ENCODE data around the gene OTOF. TPM values are rescaled to one million over a fixed set of nuclear protein-coding genes. Genes with fewer than 3 reads are reported as not detected.

The OTOF gene
- total RNA-seq, 1 donor from 2014 or later = 5.2 TPM

GRCh38 chr2:26423750-26424149 lies 54.2 kb downstream of the OTOF start:
- Histone ChIP-seq H3K36me3 (ENCODE audit: control insufficient read depth in 3 of 3, insufficient read depth in 3 of 3, low read length in 3 of 3) (no peaks in the 10 kb centered on the region), H3K4me3 (ENCODE audit: low read length in 3 of 3) (no peak overlapping the region), H3K9me3 (ENCODE audit: control insufficient read depth in 3 of 3, low read length in 3 of 3) (no peaks in the 10 kb centered on the region), H3K27me3 (ENCODE audit: control insufficient read depth in 3 of 3, insufficient read depth in 3 of 3, low read length in 3 of 3) (no peaks in the 10 kb centered on the region), H3K9ac (ENCODE audit: low read depth in 1 of 3, low read length in 3 of 3) (no peak overlapping the region), H3K27ac (ENCODE audit: low read depth, low read length) (no peak overlapping the region), H3K4me1 (ENCODE audit: control insufficient read depth in 3 of 3, insufficient read depth in 3 of 3, low read length in 3 of 3) (no peaks in the 10 kb centered on the region)

GRCh38 chr2:26422947-26423629 lies 54.8 kb downstream of the OTOF start:
- Histone ChIP-seq H3K27me3 (ENCODE audit: control insufficient read depth in 3 of 3, insufficient read depth in 3 of 3, low read length in 3 of 3) (peaks cover 0 to under 1% (median 0%) of the 10 kb centered on the region in 3 donors), H3K4me3 (ENCODE audit: low read length in 3 of 3) (no peak overlapping the region), H3K36me3 (ENCODE audit: control insufficient read depth in 3 of 3, insufficient read depth in 3 of 3, low read length in 3 of 3) (no peaks in the 10 kb centered on the region), H3K9ac (ENCODE audit: low read depth in 1 of 3, low read length in 3 of 3) (no peak overlapping the region), H3K9me3 (ENCODE audit: control insufficient read depth in 3 of 3, low read length in 3 of 3) (no peaks in the 10 kb centered on the region), H3K4me1 (ENCODE audit: control insufficient read depth in 3 of 3, insufficient read depth in 3 of 3, low read length in 3 of 3) (no peaks in the 10 kb centered on the region), H3K27ac (ENCODE audit: low read depth, low read length) (no peak overlapping the region)

- Histone ChIP-seq H3K27me3 (ENCODE audit: control insufficient read depth in 3 of 3, insufficient read depth in 3 of 3, low read length in 3 of 3) (peaks cover 0 to 2% (median 0%) of the 10 kb centered on the region in 3 donors), H3K9me3 (ENCODE audit: control insufficient read depth in 3 of 3, low read length in 3 of 3) (no peaks in the 10 kb centered on the region), H3K27ac (ENCODE audit: low read depth, low read length) (no peak overlapping the region), H3K4me3 (ENCODE audit: low read length in 3 of 3) (no peak overlapping the region), H3K4me1 (ENCODE audit: control insufficient read depth in 3 of 3, insufficient read depth in 3 of 3, low read length in 3 of 3) (no peaks in the 10 kb centered on the region), H3K36me3 (ENCODE audit: control insufficient read depth in 3 of 3, insufficient read depth in 3 of 3, low read length in 3 of 3) (no peaks in the 10 kb centered on the region), H3K9ac (ENCODE audit: low read depth in 1 of 3, low read length in 3 of 3) (no peak overlapping the region)
These were observed 56.0 kb downstream of the OTOF start for GRCh38 chr2:26421961-26422360.

DNA sequence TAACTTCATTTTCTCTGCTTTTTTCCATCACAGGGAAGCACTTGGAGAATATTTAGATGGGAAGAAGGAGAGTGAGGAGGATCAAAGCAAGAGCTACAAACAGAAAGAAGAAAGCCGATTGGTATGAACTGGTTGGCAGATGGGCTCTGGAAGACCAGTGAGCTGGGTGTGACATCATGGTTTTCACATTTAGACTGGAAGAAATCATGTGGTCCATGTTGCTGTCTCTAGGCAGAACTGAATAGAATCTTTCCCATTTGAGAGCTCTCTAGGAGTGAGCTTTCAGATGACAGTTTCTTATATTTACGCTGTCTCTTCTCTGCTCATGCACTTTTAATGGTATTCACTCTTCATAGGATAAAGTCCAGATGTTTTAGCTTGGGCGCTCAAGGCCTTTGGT lies 63.6 kb downstream of the OTOF start:
- H3K4me3 ChIP-seq (ENCODE audit: low read length in 3 of 3) = no peak overlapping the region
- H3K36me3 ChIP-seq (ENCODE audit: control insufficient read depth in 3 of 3, insufficient read depth in 3 of 3, low read length in 3 of 3) = no peaks in the 10 kb centered on the region
- H3K27me3 ChIP-seq (ENCODE audit: control insufficient read depth in 3 of 3, insufficient read depth in 3 of 3, low read length in 3 of 3) = peaks cover 0 to 2% (median 0%) of the 10 kb centered on the region in 3 donors
- no peak overlapping the region for H3K9ac ChIP-seq (ENCODE audit: low read depth in 1 of 3, low read length in 3 of 3)
- H3K4me1 ChIP-seq (ENCODE audit: control insufficient read depth in 3 of 3, insufficient read depth in 3 of 3, low read length in 3 of 3) = no peaks in the 10 kb centered on the region
- no peaks in the 10 kb centered on the region for H3K9me3 ChIP-seq (ENCODE audit: control insufficient read depth in 3 of 3, low read length in 3 of 3)
- H3K27ac ChIP-seq (ENCODE audit: low read depth, low read length) = no peak overlapping the region

DNA sequence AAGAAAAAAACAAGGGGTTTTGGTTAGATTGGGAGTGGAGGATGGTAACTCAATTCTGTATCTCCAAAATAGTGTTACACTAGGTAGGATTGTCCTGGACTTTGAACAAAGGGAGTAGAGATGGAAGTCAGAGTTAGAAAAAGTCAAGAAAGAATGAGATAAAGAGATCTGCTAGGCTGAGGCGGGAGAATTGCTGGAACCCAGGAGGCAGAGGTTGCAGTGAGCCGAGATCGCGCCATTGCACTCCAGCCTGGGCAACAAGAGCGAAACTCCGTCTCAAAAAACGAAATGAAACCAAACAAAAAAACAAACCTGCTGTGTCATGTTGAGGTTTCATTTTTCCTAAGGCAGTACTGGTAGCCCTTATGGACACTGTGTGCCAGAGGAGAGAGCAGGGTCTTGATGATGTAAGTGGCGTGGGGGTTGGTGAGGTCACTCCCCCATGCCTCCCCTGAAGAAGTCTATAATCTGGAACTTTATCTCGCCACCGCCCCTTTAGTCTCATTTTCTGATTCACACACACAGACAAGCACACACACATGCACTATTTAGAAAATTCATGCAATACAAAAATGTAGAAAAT lies 65.7 kb downstream of the OTOF start:
- H3K4me1 ChIP-seq (ENCODE audit: control insufficient read depth in 3 of 3, insufficient read depth in 3 of 3, low read length in 3 of 3) = no peaks in the 10 kb centered on the region

GRCh38 chr2:26411419-26411818 lies 66.5 kb downstream of the OTOF start:
- Histone ChIP-seq H3K36me3 (ENCODE audit: control insufficient read depth in 3 of 3, insufficient read depth in 3 of 3, low read length in 3 of 3) (no peaks in the 10 kb centered on the region), H3K9ac (ENCODE audit: low read depth in 1 of 3, low read length in 3 of 3) (no peak overlapping the region), H3K27me3 (ENCODE audit: control insufficient read depth in 3 of 3, insufficient read depth in 3 of 3, low read length in 3 of 3) (peaks cover 0 to 4% (median 0%) of the 10 kb centered on the region in 3 donors), H3K4me1 (ENCODE audit: control insufficient read depth in 3 of 3, insufficient read depth in 3 of 3, low read length in 3 of 3) (no peaks in the 10 kb centered on the region), H3K9me3 (ENCODE audit: control insufficient read depth in 3 of 3, low read length in 3 of 3) (no peaks in the 10 kb centered on the region), H3K27ac (ENCODE audit: low read depth, low read length) (no peak overlapping the region), H3K4me3 (ENCODE audit: low read length in 3 of 3) (no peak overlapping the region)

More for the DNA sequence above, 65.7 kb downstream of the OTOF start:
- Histone ChIP-seq H3K27me3 (ENCODE audit: control insufficient read depth in 3 of 3, insufficient read depth in 3 of 3, low read length in 3 of 3) (peaks cover 0 to 4% (median 0%) of the 10 kb centered on the region in 3 donors), H3K9ac (ENCODE audit: low read depth in 1 of 3, low read length in 3 of 3) (no peak overlapping the region), H3K36me3 (ENCODE audit: control insufficient read depth in 3 of 3, insufficient read depth in 3 of 3, low read length in 3 of 3) (no peaks in the 10 kb centered on the region), H3K4me3 (ENCODE audit: low read length in 3 of 3) (no peak overlapping the region), H3K9me3 (ENCODE audit: control insufficient read depth in 3 of 3, low read length in 3 of 3) (no peaks in the 10 kb centered on the region), H3K27ac (ENCODE audit: low read depth, low read length) (no peak overlapping the region)

DNA sequence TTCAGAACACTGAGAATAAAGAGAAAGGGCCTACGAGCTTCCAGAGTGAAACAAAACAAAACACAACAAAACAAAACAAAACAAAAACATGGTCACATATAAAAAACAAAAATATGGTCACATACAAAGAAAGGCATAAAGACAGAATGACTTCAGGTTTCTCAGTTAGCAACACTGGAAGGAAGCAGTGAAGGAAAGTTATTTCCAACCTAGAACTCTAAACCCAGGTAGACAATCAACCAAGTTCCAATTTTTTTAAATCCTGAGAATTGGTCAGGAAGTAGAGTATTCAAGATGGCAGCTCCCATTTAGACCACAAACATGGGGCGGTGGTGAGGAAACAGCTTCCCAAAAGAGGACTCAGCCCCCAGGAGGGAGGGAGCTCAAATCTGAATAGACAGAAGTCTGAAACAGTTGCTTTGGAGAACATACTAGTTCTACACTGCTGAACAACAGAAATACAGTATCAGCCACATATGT lies 67.1 kb downstream of the OTOF start:
- H3K9ac ChIP-seq (ENCODE audit: low read depth in 1 of 3, low read length in 3 of 3) = no peak overlapping the region
- peaks cover 0 to 4% (median 0%) of the 10 kb centered on the region in 3 donors for H3K27me3 ChIP-seq (ENCODE audit: control insufficient read depth in 3 of 3, insufficient read depth in 3 of 3, low read length in 3 of 3)
- H3K4me1 ChIP-seq (ENCODE audit: control insufficient read depth in 3 of 3, insufficient read depth in 3 of 3, low read length in 3 of 3) = no peaks in the 10 kb centered on the region
- no peak overlapping the region for H3K27ac ChIP-seq (ENCODE audit: low read depth, low read length)
- no peaks in the 10 kb centered on the region for H3K9me3 ChIP-seq (ENCODE audit: control insufficient read depth in 3 of 3, low read length in 3 of 3)
- no peaks in the 10 kb centered on the region for H3K36me3 ChIP-seq (ENCODE audit: control insufficient read depth in 3 of 3, insufficient read depth in 3 of 3, low read length in 3 of 3)
- no peak overlapping the region for H3K4me3 ChIP-seq (ENCODE audit: low read length in 3 of 3)

GRCh38 chr2:26409785-26410184 lies 68.1 kb downstream of the OTOF start:
- Histone ChIP-seq H3K36me3 (ENCODE audit: control insufficient read depth in 3 of 3, insufficient read depth in 3 of 3, low read length in 3 of 3) (no peaks in the 10 kb centered on the region), H3K9ac (ENCODE audit: low read depth in 1 of 3, low read length in 3 of 3) (no peak overlapping the region), H3K27me3 (ENCODE audit: control insufficient read depth in 3 of 3, insufficient read depth in 3 of 3, low read length in 3 of 3) (peaks cover 0 to 4% (median 0%) of the 10 kb centered on the region in 3 donors), H3K27ac (ENCODE audit: low read depth, low read length) (no peak overlapping the region), H3K4me1 (ENCODE audit: control insufficient read depth in 3 of 3, insufficient read depth in 3 of 3, low read length in 3 of 3) (no peaks in the 10 kb centered on the region), H3K9me3 (ENCODE audit: control insufficient read depth in 3 of 3, low read length in 3 of 3) (no peaks in the 10 kb centered on the region), H3K4me3 (ENCODE audit: low read length in 3 of 3) (no peak overlapping the region)

GRCh38 chr2:26407526-26407925 lies 70.4 kb downstream of the OTOF start:
- H3K27me3 ChIP-seq (ENCODE audit: control insufficient read depth in 3 of 3, insufficient read depth in 3 of 3, low read length in 3 of 3) = peaks cover 0 to 5% (median 0%) of the 10 kb centered on the region in 3 donors
- no peaks in the 10 kb centered on the region for H3K36me3 ChIP-seq (ENCODE audit: control insufficient read depth in 3 of 3, insufficient read depth in 3 of 3, low read length in 3 of 3)
- H3K4me3 ChIP-seq (ENCODE audit: low read length in 3 of 3) = no peak overlapping the region
- no peaks in the 10 kb centered on the region for H3K4me1 ChIP-seq (ENCODE audit: control insufficient read depth in 3 of 3, insufficient read depth in 3 of 3, low read length in 3 of 3)
- no peak overlapping the region for H3K27ac ChIP-seq (ENCODE audit: low read depth, low read length)
- H3K9me3 ChIP-seq (ENCODE audit: control insufficient read depth in 3 of 3, low read length in 3 of 3) = no peaks in the 10 kb centered on the region
- no peak overlapping the region for H3K9ac ChIP-seq (ENCODE audit: low read depth in 1 of 3, low read length in 3 of 3)

All from skeletal muscle tissue (tissue), 4 donors.